Measurements from ENCODE around the gene DGKB. TPM values are rescaled to one million over a fixed set of nuclear protein-coding genes. Genes with fewer than 3 reads are reported as not detected.

Gene DGKB
- total RNA-seq, 1 donor = 0.36 TPM

DNA sequence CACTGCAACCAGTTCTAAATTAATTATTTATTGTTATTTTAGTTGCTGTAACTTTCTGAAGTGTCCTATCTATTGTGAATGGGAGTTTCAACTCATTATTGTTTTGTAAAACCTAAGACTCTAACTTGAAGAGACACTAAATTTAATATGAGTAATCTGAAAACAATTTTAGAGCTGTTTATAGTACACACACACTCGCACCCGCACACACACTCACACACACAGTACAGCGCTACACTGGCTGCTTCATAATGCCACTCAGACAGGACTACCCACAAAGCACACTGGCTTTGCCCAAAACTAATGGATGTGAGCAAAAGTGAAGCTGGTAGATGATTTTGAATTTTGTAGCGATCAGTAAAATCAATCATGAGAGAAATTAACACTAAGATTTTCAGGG is 674.2 kb downstream of the DGKB start:
- DNase-seq (ENCODE audit: low read depth) = no peak
- TF ChIP-seq, protein P1, sequence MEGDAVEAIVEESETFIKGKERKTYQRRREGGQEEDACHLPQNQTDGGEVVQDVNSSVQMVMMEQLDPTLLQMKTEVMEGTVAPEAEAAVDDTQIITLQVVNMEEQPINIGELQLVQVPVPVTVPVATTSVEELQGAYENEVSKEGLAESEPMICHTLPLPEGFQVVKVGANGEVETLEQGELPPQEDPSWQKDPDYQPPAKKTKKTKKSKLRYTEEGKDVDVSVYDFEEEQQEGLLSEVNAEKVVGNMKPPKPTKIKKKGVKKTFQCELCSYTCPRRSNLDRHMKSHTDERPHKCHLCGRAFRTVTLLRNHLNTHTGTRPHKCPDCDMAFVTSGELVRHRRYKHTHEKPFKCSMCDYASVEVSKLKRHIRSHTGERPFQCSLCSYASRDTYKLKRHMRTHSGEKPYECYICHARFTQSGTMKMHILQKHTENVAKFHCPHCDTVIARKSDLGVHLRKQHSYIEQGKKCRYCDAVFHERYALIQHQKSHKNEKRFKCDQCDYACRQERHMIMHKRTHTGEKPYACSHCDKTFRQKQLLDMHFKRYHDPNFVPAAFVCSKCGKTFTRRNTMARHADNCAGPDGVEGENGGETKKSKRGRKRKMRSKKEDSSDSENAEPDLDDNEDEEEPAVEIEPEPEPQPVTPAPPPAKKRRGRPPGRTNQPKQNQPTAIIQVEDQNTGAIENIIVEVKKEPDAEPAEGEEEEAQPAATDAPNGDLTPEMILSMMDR (IDR thresholded peaks at IDR 0.05; ENCODE audit: insufficient read depth, low read length) = no peak
- H3K4me3 ChIP-seq (ENCODE audit: low read depth, low read length) = no peak overlapping the region

GRCh38 chr7:14226126-14226525 is 676.4 kb downstream of the DGKB start:
- TF ChIP-seq, protein P1 (IDR thresholded peaks at IDR 0.05; ENCODE audit: insufficient read depth, low read length) = no peak

DNA sequence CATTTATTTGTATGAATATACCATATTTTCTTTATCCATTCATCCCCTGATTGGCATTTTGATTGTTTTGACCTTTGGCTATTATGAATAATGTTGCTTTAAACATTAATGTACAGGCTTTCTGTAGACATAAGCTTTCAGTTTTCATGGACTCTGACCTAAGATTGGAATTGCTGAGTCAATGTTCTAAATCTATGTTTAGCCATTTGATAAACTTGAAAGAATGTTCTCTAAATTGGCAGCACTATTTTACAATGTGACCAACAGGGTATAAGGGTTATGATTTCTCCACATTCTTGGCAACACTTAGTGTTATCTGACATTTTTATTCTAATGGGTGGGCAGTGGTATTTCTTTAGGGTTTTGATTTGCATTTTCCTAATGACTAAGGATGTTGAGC is 683.4 kb downstream of the DGKB start:
- TF ChIP-seq, protein P1 (IDR thresholded peaks at IDR 0.05; ENCODE audit: insufficient read depth, low read length) = no peak
- no peak overlapping the region for H3K4me3 ChIP-seq (ENCODE audit: low read depth, low read length)
- DNase-seq (ENCODE audit: low read depth) = peak; percentile 44

More at GRCh38 chr7:14226126-14226525, 676.4 kb downstream of the DGKB start:
- H3K4me3 ChIP-seq (ENCODE audit: low read depth, low read length) = no peak overlapping the region
- no peak for DNase-seq (ENCODE audit: low read depth)

DNA sequence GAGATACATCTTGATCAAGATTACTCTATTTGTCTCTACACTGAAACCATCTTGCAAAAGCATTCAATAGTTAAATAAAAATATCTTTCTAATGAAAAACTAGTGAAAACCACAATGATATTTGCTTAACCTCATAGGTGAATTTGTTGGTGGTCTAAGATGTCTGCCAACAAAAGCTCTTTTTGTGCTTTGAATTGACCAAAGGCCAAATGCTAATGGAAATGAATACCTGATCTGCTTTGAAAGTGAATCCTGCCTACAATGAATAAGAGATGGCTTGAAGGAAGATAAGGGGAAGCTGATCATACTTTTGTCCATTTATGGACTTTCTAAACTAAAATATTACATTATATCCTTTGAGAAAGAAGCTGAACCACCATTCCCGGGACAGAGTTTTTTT is 684.2 kb downstream of the DGKB start:
- DNase-seq (ENCODE audit: low read depth) = no peak
- TF ChIP-seq, protein P1 (IDR thresholded peaks at IDR 0.05; ENCODE audit: insufficient read depth, low read length) = no peak
- H3K4me3 ChIP-seq (ENCODE audit: low read depth, low read length) = no peak overlapping the region

DNA sequence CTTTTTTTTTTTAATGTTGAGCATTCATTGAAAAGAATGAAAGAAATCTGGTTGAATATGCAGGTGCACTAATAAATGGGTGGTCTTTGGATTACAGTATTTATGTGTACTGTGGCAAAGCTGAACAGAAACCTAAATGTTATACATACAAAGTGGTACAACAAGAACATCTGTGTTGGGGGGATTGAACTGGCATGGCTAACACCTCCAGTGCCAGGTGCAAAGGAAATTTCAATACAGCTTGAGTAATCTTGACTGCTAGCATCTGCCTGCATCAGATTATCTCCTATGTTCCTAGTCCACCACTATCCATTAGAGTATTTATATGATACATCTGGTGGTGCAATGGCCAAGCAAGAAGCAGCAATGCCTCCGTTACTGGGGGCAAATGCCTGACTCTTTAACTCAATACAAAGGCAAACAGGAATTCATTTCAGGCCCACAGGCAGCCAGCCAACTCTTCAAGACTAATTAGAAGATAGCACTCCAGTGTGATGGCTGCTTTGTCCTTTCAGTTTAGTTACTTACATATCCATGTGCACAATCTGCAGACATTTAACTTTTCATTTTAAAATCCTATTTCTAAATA is 692.6 kb downstream of the DGKB start:
- DNase-seq (ENCODE audit: low read depth) = no peak
- no peak overlapping the region for H3K4me3 ChIP-seq (ENCODE audit: low read depth, low read length)
- TF ChIP-seq, protein P1 (IDR thresholded peaks at IDR 0.05; ENCODE audit: insufficient read depth, low read length) = no peak

GRCh38 chr7:14207711-14208110 is 694.8 kb downstream of the DGKB start:
- no peak overlapping the region for H3K4me3 ChIP-seq (ENCODE audit: low read depth, low read length)
- no peak for DNase-seq (ENCODE audit: low read depth)
- TF ChIP-seq, protein P1 (IDR thresholded peaks at IDR 0.05; ENCODE audit: insufficient read depth, low read length) = no peak

DNA sequence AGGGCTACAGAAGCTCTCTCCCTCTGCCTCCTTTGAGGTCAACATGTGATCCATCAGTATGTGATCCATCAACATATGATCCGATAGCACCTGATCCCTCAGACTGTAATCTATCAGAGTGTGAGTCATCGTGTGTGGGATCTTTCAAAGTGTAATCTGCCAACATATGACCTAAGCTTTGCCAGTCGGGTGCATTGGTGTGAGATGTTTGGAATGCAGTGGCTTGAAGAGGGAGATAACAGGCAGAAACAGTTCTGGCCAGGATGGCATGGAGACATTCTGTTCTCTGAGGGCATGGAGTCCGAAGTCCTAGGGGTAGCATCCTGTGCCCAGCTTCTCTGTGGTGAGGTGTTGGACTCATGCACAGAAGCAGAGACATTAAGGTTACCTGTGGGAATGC is 695.4 kb downstream of the DGKB start:
- no peak overlapping the region for H3K4me3 ChIP-seq (ENCODE audit: low read depth, low read length)
- TF ChIP-seq, protein P1 (IDR thresholded peaks at IDR 0.05; ENCODE audit: insufficient read depth, low read length) = no peak
- peak; percentile 21 for DNase-seq (ENCODE audit: low read depth)

Measured in fibroblast of the aortic adventitia (primary cell).